GM12878 (cell line): Measurements from ENCODE around the gene KLHL22. TPM values are rescaled to one million over a fixed set of nuclear protein-coding genes. Genes with fewer than 3 reads are reported as not detected.

Experiments used
- ATAC-seq: fragments of 200-7000 bp; cut with Tn5 transposase; 3 replicates; pipeline ENCODE4 v1.9.1; 2020; ENCODE audit warnings: mild to moderate bottlenecking, moderate library complexity
- BruUV-seq: library from RNA; stranded (reverse); fragments of 400-500 nt; replicated peaks from 2 replicates; lab custom pipeline; 2021; lab: Mats Ljungman, UMichigan
- CTCF ChIA-PET: fragments of 300-600 bp; sonication (Branson Sonifier 250); formaldehyde crosslinking; extraction: SDS; loops from one replicate; lab custom pipeline; 2021; ENCODE audit warnings: inconsistent platforms; lab: Yijun Ruan, JAX
- POLR2A ChIA-PET: fragments of 350-600 bp; formaldehyde crosslinking; extraction: SDS; loops from one replicate; lab custom pipeline; 2021; ENCODE audit warnings: inconsistent platforms; lab: Charles Lee
- RAD21 ChIA-PET: fragments of 300-600 bp; sonication (Branson Sonifier 250); formaldehyde crosslinking; loops from one replicate; lab custom pipeline; 2023; ENCODE audit warnings: antibody characterized with exemption; ENCODE audit not compliant: unreplicated experiment; lab: Charles Lee
- SMC1A ChIA-PET: fragments of 300-600 bp; sonication (Branson Sonifier 250); formaldehyde crosslinking; loops from one replicate; lab custom pipeline; 2023; ENCODE audit not compliant: unreplicated experiment, uncharacterized antibody; lab: Charles Lee
- DNase-seq: peaks from one replicate; pipeline ENCODE4 v3.0.0-alpha.2; 2011; ENCODE audit warnings: low read depth, low spot score
- FAIRE-seq: peaks from 3 replicates; lab custom pipeline; 2011; peaks lifted over from hg19 to GRCh38; lab: Jason Lieb, UNC
- H2AFZ ChIP-seq: 2 replicates; pipeline ENCODE4 v1.6.0; 2011; ENCODE audit warnings: low read depth, low read length, control low read depth; ENCODE audit not compliant: control insufficient read depth
- H3K27ac ChIP-seq: 2 replicates; pipeline ENCODE4 v1.5.1; 2011; ENCODE audit warnings: control low read depth; ENCODE audit not compliant: control insufficient read depth, insufficient read depth
- H3K27me3 ChIP-seq, 2 experiments: replicated peaks in 1 of 2; 2 replicates each; pipeline versions ENCODE4 v1.6.0 to v1.6.1; 2011; ENCODE audit warnings: low read length in 1 of 2; ENCODE audit not compliant: control insufficient read depth in 2 of 2, insufficient read depth in 2 of 2
- H3K36me3 ChIP-seq, 2 experiments: 2 replicates each; pipeline ENCODE4 v1.5.1; 2011; ENCODE audit warnings: low read length in 1 of 2; ENCODE audit not compliant: control insufficient read depth in 2 of 2, insufficient read depth in 2 of 2
- H3K4me1 ChIP-seq: 2 replicates; pipeline ENCODE4 v1.6.1; 2011; ENCODE audit warnings: mild to moderate bottlenecking, low read length, moderate library complexity, mixed read lengths; ENCODE audit not compliant: control insufficient read depth, insufficient read depth
- H3K4me2 ChIP-seq: 2 replicates; pipeline ENCODE4 v1.6.0; 2011; ENCODE audit warnings: control low read depth; ENCODE audit not compliant: control insufficient read depth, insufficient read depth
- H3K4me3 ChIP-seq: fragments of 200-600 bp; sonication (generic); 2 replicates; pipeline ENCODE4 v1.5.1; 2016
- H3K79me2 ChIP-seq: 2 replicates; pipeline ENCODE4 v1.6.0; 2011; ENCODE audit warnings: low read length; ENCODE audit not compliant: control insufficient read depth, insufficient read depth
- H3K9ac ChIP-seq: 2 replicates; pipeline ENCODE4 v1.8.0; 2011; ENCODE audit warnings: low read length, control low read depth, mixed read lengths; ENCODE audit not compliant: control insufficient read depth, insufficient read depth
- H3K9me3 ChIP-seq: replicated peaks from 3 replicates; pipeline ENCODE4 v1.5.1; 2011; ENCODE audit warnings: mild to moderate bottlenecking, low read length; ENCODE audit not compliant: control insufficient read depth, insufficient read depth
- H4K20me1 ChIP-seq: 2 replicates; pipeline ENCODE4 v1.6.0; 2011; ENCODE audit not compliant: control insufficient read depth, insufficient read depth
- ATF7 ChIP-seq: fragments of 450-650 bp; IDR thresholded peaks from 2 replicates; pipeline ENCODE4 v1.6.1; 2016; ENCODE audit warnings: low read depth, mild to moderate bottlenecking
- CBFB ChIP-seq: IDR thresholded peaks from 2 replicates; pipeline ENCODE4 v1.6.1; 2016; ENCODE audit warnings: antibody characterized with exemption, low read depth
- E2F4 ChIP-seq: IDR thresholded peaks from 2 replicates; pipeline ENCODE4 v1.6.1; 2012; ENCODE audit warnings: low read depth, low read length, improper control_type of control experiment
- E2F8 ChIP-seq: fragments of 450-650 bp; IDR thresholded peaks from 2 replicates; pipeline ENCODE4 v1.6.1; 2018; ENCODE audit warnings: mild to moderate bottlenecking, low read depth, moderate library complexity; ENCODE audit not compliant: partially characterized antibody
- ETV6 ChIP-seq, 2 experiments: fragments of 450-650 bp in 1 of 2; IDR thresholded peaks in 1 of 2; conservative IDR thresholded peaks in 1 of 2; 2 replicates each; pipeline ENCODE4 v1.6.1; 2014; ENCODE audit warnings: antibody characterized with exemption in 1 of 2, borderline replicate concordance in 1 of 2, low read depth in 1 of 2, mild to moderate bottlenecking in 1 of 2, moderate library complexity in 1 of 2
- FOXM1 ChIP-seq: IDR thresholded peaks from 2 replicates; pipeline ENCODE4 v1.6.1; 2012; ENCODE audit warnings: low read depth, mild to moderate bottlenecking, inconsistent platforms, low read length, moderate library complexity
- IKZF1 ChIP-seq: fragments of 450-650 bp; conservative IDR thresholded peaks from 2 replicates; pipeline ENCODE4 v1.6.1; 2017; ENCODE audit warnings: antibody characterized with exemption, mild to moderate bottlenecking
- IKZF2 ChIP-seq, 2 experiments: fragments of 450-650 bp; IDR thresholded peaks; 2 replicates each; pipeline ENCODE4 v1.6.1; 2017; ENCODE audit warnings: mild to moderate bottlenecking in 2 of 2, moderate library complexity in 2 of 2
- IRF3 ChIP-seq: fragments of 450-650 bp; IDR thresholded peaks from 2 replicates; pipeline ENCODE4 v1.6.1; 2014; ENCODE audit warnings: mild to moderate bottlenecking
- MLLT1 ChIP-seq: fragments of 450-650 bp; IDR thresholded peaks from 2 replicates; pipeline ENCODE4 v1.6.1; 2016; ENCODE audit warnings: mild to moderate bottlenecking
- NR2F1 ChIP-seq: fragments of 450-650 bp; conservative IDR thresholded peaks from 2 replicates; pipeline ENCODE4 v1.6.1; 2017; ENCODE audit warnings: mild to moderate bottlenecking
- NRF1 ChIP-seq: conservative IDR thresholded peaks from 2 replicates; pipeline ENCODE4 v1.6.1; 2011; ENCODE audit warnings: mild to moderate bottlenecking, low read depth, low read length, improper control_type of control experiment
- POLR2AphosphoS5 ChIP-seq: IDR thresholded peaks from 2 replicates; pipeline ENCODE4 v1.6.1; 2011; ENCODE audit warnings: mild to moderate bottlenecking, low read length, inconsistent platforms
- RUNX3 ChIP-seq: IDR thresholded peaks from 2 replicates; pipeline ENCODE4 v1.6.1; 2012; ENCODE audit warnings: low read length, inconsistent platforms
- SIX5 ChIP-seq: IDR thresholded peaks from 2 replicates; pipeline ENCODE4 v1.6.1; 2011; ENCODE audit warnings: mild to moderate bottlenecking, low read depth, low read length, moderate library complexity; ENCODE audit not compliant: severe bottlenecking
- SREBF1 ChIP-seq: IDR thresholded peaks from 2 replicates; pipeline ENCODE4 v1.6.1; 2012; ENCODE audit warnings: mild to moderate bottlenecking, low read length
- WGBS: methylation state at CpG from one replicate; pipeline ENCODE4 v1.1.6; 2016; ENCODE audit warnings: low lambda C conversion rate; ENCODE audit not compliant: insufficient replicate concordance, insufficient coverage; ENCODE audit errors: missing lambda C conversion rate; 5-methylcytosine and 5-hydroxymethylcytosine counted together
- in situ Hi-C: fragments of 300-500 bp; cut with MboI; formaldehyde crosslinking; loops from 9 replicates; pipeline ENCODE4 v1.14.3; 2018; ENCODE audit warnings: mixed read lengths
- intact Hi-C: fragments of 100-400 bp; cut with micrococcal nuclease; formaldehyde crosslinking; loops from one replicate; pipeline ENCODE4 v1.14.2; 2022; ENCODE audit not compliant: unreplicated experiment
- polyA plus RNA-seq, 11 experiments: library from polyadenylated mRNA; depleted of rRNA in 4 of 11; unstranded in 6 of 11; stranded (reverse) in 5 of 11; fragments of >200 nt; fragmentation: Nextera tagmentation in 4 of 11; fragmentation: Illumina TruSeq in 1 of 11; extraction: Ambion mirVana in 4 of 11; extraction: Trizol in 1 of 11; gene quantifications; 1 replicate in 1 of 11; 2 replicates in 10 of 11; pipeline versions ENCODE4 v1.2.1 to v1.2.3, GENCODE V29; 2011 to 2016; ENCODE audit warnings: inconsistent platforms in 2 of 11, missing spikeins in 2 of 11, low read depth in 1 of 11
- total RNA-seq, 4 experiments: library from RNA; depleted of rRNA in 3 of 4; stranded (reverse); fragments of >200 nt in 3 of 4; fragmentation: Illumina TruSeq in 1 of 4; extraction: Trizol in 1 of 4; gene quantifications; 2 replicates each; pipeline versions ENCODE4 v1.2.1 to v1.2.3, GENCODE V29; 2013 to 2021

Gene KLHL22
- total and polyA plus RNA-seq, 10 of the 15 experiments (the other 5 are each of a cell fraction or from before 2014, with no cell fraction given), result 0.06 to 22.1 (median 14.2) TPM

- FAIRE-seq (no peak), DNase-seq (no peak), ATAC-seq (peak; percentile 54)
- Histone ChIP-seq H3K9me3 (no peaks in the 10 kb centered on the region), H3K36me3 (peaks cover under 1 to 7% of the 10 kb centered on the region in 2 experiments), H3K4me3 (peak overlapping the region; percentile 95), H3K27ac (peak overlapping the region; percentile 90), H3K27me3 (no peaks in the 10 kb centered on the region), H3K4me2 (peak overlapping the region; percentile 100), H2AFZ (no peak overlapping the region), H4K20me1 (peaks cover 15% of the 10 kb centered on the region), H3K79me2 (peaks cover 66% of the 10 kb centered on the region), H3K4me1 (peaks cover 22% of the 10 kb centered on the region), H3K9ac (peak overlapping the region; percentile 98)
- ChIA-PET SMC1A (interaction anchor here (0.9 to 2.7 kb wide), 4 partner anchors 14 to 115 kb away, joined by 3 to 14 read pairs (median 4); no protein-coding TSS in a partner anchor), CTCF (interaction anchor here (0.9 to 1.1 kb wide), 2 partner anchors 11 to 233 kb away, joined by 3 read pairs; no protein-coding TSS in a partner anchor), POLR2A (interaction anchor here (0.6 to 1.8 kb wide), 5 partner anchors 14 to 425 kb away, joined by 3 to 7 read pairs (median 5); partner anchors contain the start of gene KLHL22), RAD21 (interaction anchor here (1.1 kb wide), 1 partner anchor 14 kb away, joined by 3 read pairs; no protein-coding TSS in a partner anchor)
- WGBS, result 27% methylated on average over 7 of the region's 7 CpGs
- in situ Hi-C loops (no loop called here), intact Hi-C loops (no loop called here)
- BruUV-seq, result no TSS peak
- TF ChIP-seq ETV6 (conservative IDR thresholded peaks at IDR 0.05 in 1 of 2, IDR thresholded peaks at IDR 0.05 in 1 of 2; ENCODE audit: borderline replicate concordance in 1 of 2, low read depth in 1 of 2) (peak in 1 of 2 experiments; percentile 80; a peak in 2 of 4 replicates), SIX5 (no peak), SREBF1 (no peak), ATF7 (peak; percentile 48; the same call in 1 of the 2 replicates), E2F4 (no peak), NRF1 (no peak), RUNX3 (peak; percentile 73), IKZF1 (peak; percentile 83), FOXM1 (0 out of 2 replicates have a peak, but pooled peaks have one; percentile 21), MLLT1 (no peak), CBFB (0 out of 2 replicates have a peak, but pooled peaks have one; percentile 35), E2F8 (no peak), POLR2AphosphoS5 (peak; percentile 56; the same call in 1 of the 2 replicates), NR2F1 (no peak), IRF3 (no peak), IKZF2 (IDR thresholded peaks at IDR 0.05) (peak; percentile 86 to 87)
These were observed 13.9 kb upstream of the KLHL22 start for GRCh38 chr22:20509344-20510047.
